Activated CD8-positive, alpha-beta memory T cell treated with anti-CD3 and anti-CD28 coated beads for 48 hours (primary cell): Measurements from ENCODE around the gene CES4A.

ENCODE experiments used
- DNase-seq, 3 experiments: peaks; one replicate each; pipeline ENCODE4 v3.0.0-alpha.2; 2020; ENCODE audit warnings: low read depth in 2 of 3, low spot score in 2 of 3

CES4A gene

GRCh38 chr16:67017810-67018488 lies 29.6 kb downstream of the CES4A start:
- DNase-seq = peak; percentile 65 to 84 (median 73)

GRCh38 chr16:67019171-67019570 lies 30.8 kb downstream of the CES4A start:
- DNase-seq = no peak

DNA sequence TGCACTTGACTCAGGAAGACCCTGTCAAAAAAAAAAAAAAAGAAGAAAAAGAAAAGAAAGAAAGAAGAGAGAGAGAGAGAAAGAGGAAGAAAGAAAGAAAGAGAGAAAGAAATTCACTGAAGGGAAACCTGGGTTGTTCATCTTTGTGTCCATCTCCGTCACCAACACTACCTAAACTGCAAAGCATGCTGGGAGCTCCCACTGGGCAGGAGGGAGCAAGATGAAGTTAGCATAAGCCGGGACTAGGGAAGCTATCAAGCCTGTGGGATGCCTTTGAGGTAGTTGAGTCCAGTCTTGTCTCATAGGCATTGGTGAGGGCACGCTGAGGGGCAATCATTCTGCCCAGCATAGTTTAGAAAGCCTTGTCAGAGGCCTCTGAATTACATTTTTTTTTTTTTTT lies 32.9 kb downstream of the CES4A start:
- DNase-seq = no peak

DNA sequence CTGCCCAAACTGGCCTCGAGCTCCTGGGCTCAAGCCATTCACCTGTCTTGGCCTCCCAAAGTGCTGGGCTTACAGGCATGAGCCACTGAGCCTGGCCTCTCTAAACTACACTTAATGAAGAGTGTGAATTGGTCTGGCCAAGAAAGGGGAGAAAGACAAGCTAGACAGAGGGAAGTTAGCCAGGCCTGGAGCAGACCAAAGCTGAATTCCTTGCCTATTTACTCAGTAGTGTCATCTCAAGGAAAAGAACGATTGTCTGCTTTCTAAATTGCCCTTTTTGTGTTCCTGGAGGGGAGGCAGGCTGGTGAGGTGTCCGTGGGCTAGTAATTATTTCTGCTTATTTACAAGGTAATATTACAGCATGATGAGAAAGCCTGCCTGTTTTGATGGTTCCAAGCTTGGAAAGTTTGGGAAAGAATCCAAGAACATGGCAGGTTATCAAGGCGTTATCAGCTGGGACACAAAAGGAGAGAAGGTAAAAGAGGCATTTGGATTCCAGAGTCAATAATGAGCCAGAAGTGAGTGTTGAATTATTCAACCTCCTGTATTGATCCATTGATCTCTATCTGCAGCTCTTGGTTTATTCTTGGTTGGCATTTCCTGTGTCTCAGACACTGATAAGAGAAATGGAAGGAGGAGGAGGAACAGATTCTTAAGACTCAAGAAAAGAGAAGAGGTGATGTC lies 34.3 kb downstream of the CES4A start:
- no peak for DNase-seq

- no peak for DNase-seq
These were observed 35.3 kb downstream of the CES4A start for GRCh38 chr16:67023689-67024088.

DNA sequence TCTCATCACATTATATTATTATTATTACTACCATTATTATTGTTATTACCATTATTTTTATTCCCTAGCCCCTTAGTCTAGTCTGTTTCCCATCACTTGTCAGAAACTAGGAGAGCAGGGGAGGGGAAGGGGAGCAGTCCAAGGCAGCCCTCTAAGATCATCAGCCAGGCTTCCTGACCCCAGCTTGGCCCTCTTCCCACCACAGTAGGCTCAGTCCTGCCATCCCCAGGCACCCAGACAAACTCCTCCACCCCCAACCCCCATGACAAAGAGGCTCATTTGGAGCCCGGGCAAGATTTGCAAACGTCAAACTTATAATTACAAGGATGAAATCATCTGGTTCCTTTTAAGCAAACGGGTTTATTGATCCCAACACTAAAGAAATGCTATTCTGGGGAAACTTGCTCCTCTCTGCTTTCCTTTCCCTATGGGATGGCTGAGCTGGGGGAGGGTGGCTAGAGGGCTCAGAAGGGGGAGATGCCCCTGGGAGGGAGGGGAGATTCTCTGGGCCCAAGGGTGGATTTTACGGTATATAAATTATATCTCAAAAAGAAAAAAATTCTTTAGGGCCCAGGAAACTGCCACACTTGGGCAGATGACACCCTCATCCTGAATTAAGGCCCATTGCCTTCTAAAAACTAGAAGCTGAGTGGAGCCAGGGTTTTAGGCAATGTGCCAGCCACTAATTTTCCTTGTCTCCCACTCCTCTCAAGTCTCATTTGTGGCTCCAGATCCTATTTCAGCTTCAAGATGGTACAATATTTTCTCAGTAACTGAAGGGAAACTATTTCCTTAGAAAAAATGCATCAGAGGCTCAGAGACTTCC lies 36.2 kb downstream of the CES4A start:
- DNase-seq = no peak

GRCh38 chr16:67025210-67025550 lies 36.8 kb downstream of the CES4A start:
- no peak for DNase-seq

DNA sequence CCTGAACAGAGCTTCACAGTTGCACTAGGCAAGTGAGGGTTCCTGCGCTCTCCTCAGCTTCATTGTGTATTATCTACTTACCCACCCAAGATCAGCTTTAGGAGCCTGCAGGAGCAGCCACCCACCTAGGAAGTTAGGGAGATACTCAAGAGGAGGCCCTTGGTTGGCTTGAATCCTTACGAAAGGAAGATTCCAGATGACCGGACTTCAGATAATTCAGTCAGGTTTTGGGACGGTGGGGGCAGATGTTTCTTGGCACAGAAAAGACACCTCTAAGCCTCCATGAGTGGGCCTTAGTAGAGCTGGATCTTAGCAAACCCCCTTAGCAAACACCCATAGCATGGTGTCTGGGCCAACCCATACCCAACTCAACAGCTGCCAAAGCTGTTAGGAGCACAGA lies 38.2 kb downstream of the CES4A start:
- DNase-seq = no peak

DNA sequence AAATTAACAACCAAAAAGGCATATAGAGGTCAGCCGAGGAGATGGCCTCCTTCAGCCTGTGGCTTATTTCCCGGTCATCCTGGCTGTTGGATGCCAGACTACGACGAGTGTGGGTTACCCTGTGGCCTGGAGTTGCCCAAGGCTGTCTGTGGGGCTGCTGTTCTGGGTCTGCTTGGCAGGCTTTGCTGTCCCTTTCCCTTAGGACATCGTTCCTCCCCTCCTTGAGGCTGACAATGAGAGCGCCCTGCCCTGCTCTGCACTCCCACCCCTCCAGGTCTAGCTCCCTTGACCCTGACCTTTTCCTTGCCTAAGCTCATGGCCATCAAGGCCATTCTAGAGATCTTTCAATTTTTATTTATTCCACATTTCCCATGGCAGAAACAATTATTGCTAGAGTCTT lies 38.7 kb downstream of the CES4A start:
- no peak for DNase-seq

- DNase-seq = no peak
These were observed 39.8 kb downstream of the CES4A start for GRCh38 chr16:67028167-67028695.

DNA sequence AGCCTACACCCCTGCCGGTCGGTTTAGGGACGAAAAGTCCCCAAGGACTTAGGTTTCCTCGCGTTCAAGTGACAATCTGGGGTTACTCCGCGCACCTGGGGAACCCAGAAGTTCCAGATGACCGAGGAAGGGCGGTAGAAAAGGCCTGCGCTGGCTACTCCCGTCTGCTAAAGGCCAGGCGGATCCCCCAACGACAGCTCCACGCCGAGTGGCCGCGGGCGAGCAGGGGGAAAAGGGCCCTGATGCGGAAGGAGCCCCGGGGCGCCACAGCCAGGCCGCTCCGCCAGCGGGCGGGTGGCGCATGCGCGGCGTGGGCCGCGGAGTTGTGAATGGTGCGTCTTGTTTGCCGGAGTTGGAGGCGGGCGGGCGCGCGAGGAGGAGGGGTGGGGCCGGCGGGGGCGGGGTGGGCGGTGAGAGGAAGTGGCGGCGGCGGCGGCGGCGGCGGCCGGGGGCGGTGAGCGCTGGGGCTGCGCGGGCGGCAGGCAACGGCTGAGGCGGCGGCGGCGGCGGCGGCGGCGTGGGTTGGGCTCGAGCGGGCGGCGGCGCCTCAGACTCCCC lies 40.4 kb downstream of the CES4A start, which contains the start of gene CBFB:
Gene CBFB (plus strand): TSS at position 454 of the 558 bp plus-strand sequence. CDS start 259 bp downstream, outside the sequence.
- peak; percentile 87 to 91 (median 88) for DNase-seq

DNA sequence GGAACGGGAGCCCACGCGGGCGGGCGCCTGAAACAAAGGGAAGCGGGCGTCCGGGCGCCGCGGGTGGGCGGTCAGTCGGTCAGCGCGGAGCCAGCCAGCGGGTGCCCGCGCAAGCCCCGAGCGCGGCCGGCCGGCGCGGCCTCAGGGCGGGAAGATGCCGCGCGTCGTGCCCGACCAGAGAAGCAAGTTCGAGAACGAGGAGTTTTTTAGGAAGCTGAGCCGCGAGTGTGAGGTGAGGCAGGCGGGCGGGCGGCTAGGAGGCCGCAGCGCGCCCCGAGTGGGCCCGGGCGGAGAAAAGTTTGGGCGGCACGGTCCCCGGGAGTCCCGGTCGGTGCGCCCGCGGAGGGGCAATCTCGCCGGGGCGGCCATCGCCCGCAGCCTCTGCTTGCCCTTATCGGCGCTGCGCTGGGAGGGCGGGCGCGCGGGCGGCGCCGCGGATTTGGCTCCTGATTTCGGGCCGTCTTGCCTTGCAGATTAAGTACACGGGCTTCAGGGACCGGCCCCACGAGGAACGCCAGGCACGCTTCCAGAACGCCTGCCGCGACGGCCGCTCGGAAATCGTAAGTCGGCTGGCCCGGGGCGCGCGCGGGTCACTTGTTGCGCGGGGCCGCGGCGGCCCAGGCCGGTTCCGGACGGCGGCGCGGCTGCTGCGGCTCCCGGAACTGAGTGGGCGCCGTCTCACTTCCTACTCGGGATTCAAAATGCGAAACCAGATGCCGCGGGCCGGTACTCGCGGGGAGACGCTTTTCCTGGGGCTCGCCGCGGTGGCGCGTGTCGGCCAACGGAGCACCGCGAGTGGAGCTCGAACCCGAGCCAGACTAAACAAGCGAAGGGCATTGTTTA lies 41.1 kb downstream of the CES4A start:
- peak in 2 of 3 experiments; percentile 31 to 44 for DNase-seq

DNA sequence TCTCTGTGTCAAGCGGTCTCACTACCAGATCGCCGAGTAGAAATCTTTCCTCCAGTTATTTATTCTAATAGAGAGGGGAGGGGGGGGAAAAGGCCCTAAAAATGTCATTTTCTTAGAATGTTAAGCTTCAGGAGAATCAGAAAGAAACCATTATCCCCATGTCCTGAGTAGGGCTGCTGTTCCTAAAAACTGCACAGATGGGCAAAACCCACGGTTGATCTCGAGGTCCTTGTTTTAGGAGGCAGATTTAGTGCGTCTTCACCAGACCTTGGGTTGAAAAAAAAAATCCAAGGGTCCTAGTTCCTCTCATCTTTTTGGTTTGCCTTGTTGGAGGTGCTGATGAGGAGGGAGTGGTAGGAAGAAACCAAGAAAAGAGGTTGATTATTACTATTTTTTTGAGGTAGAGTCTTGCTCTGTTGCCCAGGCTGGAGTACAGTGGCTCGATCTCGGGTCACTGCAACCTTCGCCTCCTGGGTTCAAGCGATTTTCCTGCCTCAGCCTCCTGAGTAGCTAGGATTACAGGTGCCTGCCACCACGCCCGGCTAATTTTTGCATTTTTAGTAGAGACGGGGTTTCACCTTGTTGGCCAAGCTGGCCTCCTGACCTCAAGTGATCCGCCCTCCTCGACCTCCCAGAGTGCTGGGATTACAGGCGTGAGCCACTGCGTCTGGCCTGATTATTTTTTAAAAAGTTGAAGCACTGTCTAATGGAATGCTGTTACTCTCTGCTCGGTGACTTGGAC lies 42.0 kb downstream of the CES4A start:
- no peak for DNase-seq

- no peak for DNase-seq
These were observed 46.1 kb downstream of the CES4A start for GRCh38 chr16:67034487-67034886.

GRCh38 chr16:67035364-67035763 lies 47.0 kb downstream of the CES4A start:
- no peak for DNase-seq

DNA sequence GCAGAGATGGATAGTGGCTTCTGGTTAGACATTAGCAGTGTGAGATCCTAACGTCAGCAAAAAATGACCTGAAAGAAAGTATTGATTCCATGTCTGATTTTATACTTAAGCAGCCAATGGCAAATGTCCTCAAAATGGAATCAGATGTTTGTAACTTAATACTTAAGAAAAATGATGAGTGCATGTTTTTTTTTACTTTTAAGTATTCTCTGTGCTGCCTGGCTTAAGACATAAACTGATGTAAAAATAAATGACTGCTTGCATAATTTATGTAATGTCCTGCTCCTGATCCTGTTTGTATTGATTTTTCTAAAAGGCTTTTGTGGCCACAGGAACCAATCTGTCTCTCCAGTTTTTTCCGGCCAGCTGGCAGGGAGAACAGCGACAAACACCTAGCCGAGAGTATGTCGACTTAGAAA lies 47.9 kb downstream of the CES4A start:
- no peak for DNase-seq

- DNase-seq = no peak
These were observed 51.1 kb downstream of the CES4A start for GRCh38 chr16:67039260-67040020.

DNA sequence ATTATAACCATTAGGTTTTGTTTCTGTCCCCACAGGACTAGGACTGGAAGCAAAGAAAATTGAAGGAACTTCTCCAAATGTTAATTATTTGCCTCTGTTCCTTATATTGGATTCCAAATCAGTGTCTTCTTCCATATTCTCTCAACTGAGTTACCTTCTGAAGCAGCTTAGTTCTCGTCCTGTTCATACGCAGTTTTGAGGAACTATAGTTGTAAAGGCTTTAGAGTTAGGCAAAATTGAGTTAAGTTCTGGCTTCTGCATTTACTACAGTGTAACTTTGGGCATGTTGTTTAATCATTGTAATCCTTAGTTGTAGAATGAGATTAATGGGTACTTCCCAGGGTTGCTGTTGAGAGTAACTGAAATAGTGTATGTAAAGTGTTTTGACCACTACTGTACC lies 51.8 kb downstream of the CES4A start:
- no peak for DNase-seq

DNA sequence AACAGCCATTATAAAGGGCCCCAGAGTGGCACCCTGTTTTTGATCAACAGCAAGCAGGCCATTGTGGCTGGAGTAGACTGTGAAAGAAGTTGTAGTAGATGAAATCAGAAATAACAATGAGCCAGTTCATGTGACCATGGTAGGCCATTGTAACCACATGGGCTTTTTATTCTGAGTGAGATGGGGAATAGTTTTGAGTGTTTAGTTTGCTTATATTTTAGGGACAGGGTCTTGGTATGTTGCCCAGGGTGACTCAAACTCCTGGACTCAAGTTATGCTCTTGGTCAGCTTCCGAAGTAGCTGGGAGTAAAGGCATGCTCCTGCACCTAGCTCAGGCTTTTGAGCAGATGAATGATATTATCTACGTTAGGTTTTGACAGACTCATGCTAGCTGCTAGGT lies 52.5 kb downstream of the CES4A start:
- DNase-seq = no peak
